DMS79 treated with DMSO at 0.1 percent for 48 hours (cell line): ENCODE results near the gene EVA1B.

Experiments
- DNase-seq: peaks from one replicate; lab custom pipeline; 2025; lab: John Stamatoyannopoulos, UW

The EVA1B gene

DNA sequence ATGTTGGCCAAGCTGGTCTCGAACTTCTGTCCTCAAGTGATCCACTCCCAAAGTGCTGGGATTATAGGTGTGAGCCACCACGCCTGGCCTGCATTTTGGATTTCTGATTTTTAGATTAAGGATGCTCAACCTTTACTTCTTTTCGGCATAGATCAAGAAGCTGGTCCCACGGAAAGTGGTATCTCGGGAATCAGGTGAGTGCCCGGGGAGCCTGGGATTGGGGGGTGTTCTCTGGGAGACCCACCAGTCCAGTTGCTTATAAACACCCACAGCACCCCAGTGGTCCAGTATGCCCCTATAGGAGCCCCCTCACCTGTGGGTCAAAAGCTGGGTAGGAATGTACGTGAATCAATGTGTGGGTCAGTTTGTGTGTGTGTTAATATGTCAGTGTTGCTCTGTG is 14.0 kb downstream of the EVA1B start:
- no peak for DNase-seq

DNA sequence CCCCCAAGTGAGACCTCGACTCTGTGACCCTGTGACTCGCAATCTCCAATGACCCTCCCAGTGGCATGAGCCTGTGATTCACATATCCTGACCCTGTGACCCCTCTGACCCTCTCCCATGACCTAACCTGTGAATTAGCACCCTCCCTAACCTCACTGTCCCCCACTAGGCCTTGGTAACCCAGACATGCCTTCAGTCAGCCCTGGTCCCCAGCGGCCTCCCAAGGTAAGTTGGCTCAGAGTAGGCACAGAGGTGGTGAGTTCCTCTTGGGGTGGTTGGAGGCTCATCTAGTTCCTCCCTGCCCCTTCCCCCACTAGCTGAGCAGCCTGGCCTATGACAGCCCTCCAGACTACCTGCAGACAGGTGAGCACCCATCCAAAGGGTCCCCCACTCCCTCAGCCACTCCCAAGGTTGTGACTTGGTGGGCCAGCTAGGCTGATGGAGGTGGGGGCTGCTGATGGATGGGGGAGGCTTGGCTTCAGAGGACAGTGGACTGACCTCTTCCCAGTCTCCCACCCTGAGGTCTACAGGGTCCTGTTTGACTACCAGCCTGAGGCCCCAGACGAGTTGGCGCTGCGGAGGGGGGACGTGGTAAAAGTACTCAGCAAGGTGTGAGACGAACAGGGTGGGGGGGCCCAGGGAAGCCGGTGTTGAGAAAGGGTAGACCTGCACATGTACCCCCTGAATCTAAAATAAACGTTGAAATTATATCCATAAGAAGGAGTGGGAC is 15.7 kb downstream of the EVA1B start:
- no peak for DNase-seq

DNA sequence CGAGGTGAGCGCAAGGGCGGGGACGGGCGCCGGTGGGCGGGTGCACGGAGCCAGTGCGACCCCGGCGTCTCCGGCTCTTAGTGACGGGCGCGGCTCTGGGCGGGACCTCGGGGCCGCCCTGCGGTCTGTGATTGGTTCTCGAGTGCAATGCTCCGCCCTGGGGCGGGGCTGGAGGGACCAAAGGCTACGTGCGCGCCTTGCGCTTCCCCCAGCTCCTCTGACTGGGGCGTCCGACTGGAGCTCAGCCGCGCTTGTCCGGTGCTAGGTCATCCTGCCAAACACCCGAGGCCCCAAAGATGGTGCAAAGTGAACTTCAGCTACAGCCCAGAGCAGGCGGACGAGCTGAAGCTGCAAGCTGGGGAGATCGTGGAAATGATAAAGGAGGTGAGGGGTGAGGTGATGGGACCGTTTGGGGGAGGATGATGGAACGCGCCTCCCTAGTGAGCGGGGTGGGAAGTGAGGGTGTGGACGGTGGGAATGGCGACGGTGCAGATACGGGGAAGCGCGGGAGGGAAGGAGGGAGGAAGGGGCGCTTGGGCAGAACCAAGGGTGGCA is 16.5 kb downstream of the EVA1B start:
- DNase-seq, result peak; percentile 92

- peak; percentile 68 for DNase-seq
Observed at GRCh38 chr1:36306210-36306901, 17.1 kb downstream of the EVA1B start, which contains the start of gene SH3D21. Gene SH3D21, plus strand, starts transcription at chr1:36306368. Its CDS starts 53 bp downstream, at chr1:36306421.

DNA sequence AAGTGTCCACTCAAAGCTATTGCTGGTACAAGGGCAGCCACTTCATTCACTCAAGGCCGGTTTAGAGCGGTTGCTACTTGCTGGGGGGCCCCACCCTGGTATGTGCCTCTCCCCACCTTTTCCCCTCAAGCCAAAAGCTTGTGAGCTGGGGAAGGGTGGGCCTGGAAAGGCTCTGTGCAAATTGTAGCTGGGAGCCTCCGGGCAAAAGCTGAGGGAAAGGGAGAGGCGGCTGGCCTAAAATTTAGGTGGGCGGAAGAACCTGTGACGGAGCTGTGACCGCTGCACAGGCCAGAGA is 17.6 kb downstream of the EVA1B start:
- no peak for DNase-seq

- DNase-seq, result no peak
Observed at GRCh38 chr1:36304970-36305914, 18.2 kb downstream of the EVA1B start.

DNA sequence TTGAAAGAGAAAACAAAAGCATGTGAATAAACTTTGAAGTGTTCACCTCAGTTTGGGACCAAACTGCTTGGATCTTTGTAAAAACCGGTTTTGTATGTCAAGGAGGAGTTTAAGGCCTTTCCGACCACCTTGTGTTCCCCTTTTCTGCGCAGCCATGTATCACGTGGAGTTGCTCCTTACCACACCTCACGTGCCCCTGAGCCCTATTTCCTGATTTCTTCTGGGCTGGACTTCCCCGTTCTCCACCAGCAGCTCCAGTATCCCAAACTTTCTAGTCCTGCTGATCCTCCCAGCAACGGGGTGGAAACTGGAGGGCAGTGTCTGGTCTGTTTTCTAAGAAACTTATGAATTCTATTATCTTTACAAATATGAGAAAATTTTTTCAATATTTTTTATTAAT is 18.9 kb downstream of the EVA1B start:
- no peak for DNase-seq

DNA sequence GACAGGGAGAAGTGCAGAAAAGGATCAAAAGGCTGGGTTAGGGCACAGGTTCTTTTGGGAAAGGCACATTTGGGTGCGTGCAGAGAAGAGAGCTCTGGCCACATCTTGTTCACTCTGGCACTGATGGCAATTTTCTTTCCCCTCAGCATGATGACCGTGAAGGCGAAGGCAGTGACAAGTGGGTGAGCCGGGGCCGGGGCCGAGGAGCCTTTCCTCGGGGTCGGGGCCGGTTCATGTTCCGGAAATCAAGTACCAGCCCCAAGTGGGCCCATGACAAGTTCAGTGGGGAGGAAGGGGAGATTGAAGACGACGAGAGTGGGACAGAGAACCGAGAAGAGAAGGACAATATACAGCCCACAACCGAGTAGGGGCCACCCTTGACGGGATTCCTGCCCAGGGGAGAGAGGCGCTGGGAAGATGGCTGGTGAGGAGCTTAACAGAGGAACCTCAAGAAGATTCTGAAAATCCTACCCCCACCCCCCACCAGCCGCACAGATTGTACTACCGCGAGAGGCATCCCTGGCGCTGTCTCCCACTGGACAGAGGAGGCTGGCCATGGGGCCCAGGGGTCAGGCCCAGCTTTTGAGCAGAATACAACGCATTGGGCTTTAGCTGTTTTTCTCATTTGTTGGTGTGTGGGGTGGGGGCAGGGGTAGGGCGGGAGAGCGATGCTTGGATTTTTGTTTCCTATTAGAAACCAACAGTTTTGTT is 19.6 kb downstream of the EVA1B start:
- DNase-seq, result no peak

DNA sequence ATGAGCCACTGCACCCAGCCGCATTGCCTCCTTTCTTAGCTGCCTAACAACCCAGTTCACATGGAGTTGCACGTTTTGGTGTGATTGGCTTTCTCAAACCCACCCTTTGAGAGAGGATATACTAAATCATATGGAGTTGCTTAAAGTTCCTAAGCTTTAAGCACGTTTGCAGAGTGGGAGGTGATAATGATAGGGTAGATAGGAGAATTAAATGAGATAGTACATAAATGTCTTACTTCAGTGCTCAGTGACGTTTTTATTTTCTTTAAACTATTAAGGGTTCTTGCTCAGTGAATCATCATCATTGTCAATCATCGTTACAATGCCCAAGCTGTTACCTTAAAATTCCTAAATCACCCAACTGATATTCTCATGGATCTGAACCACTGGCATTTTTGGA is 20.2 kb downstream of the EVA1B start:
- no peak for DNase-seq

GRCh38 chr1:36301220-36301619 is 22.2 kb downstream of the EVA1B start:
- DNase-seq, result no peak

DNA sequence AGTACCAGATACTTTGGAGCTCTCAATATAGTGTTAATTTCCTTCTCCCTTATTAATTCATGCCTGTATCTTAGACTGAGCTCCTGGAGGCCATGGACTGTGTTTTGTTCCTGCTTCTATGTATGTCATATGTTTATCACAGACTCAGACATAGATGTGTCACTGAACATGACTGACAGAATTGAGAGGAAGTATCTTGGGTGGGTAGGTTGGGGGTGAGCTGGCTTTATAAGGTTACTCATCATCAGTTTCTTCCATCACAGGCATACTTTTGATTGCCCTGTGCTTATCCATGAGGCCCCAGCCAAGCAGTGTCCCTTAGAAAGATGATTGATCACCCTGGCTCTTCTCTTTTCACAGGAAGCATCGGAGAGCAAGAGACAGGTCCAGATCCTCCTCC is 22.9 kb downstream of the EVA1B start:
- no peak for DNase-seq

- DNase-seq, result no peak
Observed at GRCh38 chr1:36298640-36299039, 24.8 kb downstream of the EVA1B start.

DNA sequence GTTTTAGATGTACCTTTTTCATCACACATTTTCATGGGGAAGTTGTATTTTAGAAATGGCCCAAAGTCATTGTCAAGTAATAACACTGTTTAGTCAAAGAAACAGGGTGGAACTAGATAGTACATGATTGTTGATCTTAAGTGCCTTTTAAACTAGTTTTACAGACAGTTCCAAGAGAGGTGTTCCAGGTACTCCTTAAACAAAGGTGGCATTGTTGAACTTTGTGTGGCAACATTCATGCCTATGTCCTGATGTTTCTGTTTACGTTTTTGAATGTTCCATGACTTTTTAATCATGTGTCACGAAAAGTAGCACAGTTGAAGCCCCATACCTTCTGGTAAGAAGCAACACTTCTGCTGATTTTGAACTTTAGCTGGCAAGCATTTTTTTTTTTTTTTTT is 26.4 kb downstream of the EVA1B start:
- DNase-seq, result no peak

DNA sequence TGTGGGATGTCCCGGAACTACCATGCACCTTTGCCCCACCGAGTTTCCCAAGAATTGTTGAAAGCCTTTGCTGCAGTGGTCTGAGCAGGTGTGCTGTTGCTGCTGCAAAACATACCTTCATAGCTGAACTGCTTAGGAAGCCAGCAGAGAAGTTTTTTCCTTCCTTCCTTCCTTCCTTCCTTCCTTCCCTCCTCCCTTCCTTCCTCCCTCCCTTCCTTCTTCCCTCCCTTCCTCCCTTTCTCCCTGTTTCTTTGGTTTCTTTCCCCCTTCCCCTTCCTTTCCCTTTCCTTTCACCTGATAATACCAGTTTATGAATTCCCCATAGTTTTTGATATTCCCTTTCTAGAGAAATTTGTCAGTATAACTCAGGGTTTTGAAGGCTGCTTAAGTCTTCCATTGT is 28.1 kb downstream of the EVA1B start:
- DNase-seq, result no peak

DNA sequence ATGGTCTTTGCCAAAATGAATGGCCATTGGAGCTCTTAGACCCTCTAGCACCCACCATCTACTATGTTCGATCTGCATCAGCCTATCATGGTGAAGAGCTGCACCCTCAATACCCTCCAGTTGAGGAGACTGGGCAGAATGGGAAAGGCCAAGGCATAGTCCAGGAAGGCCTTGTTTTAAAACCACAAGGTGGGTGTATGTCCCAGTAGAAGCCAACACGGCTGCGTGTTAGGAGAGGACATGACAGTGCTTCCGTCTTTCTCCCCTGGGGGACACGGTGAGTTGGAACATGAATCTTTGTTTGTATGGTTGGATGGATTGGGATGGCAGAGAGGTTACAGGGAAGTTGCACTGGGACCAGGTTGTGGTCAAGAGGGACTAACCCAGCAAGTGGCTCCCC is 35.9 kb downstream of the EVA1B start:
- DNase-seq, result no peak

DNA sequence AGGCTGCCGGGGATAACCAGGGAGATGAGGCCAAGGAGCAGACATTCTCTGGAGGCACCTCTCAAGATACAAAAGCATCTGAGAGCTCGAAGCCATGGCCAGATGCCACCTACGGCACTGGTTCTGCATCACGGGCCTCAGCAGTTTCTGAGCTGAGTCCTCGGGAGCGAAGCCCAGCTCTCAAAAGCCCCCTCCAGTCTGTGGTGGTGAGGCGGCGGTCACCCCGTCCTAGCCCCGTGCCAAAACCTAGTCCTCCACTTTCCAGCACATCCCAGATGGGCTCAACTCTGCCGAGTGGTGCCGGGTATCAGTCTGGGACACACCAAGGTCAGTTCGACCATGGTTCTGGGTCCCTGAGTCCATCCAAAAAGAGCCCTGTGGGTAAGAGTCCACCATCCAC is 36.6 kb downstream of the EVA1B start:
- no peak for DNase-seq

GRCh38 chr1:36285443-36286101 is 37.9 kb downstream of the EVA1B start:
- DNase-seq, result peak; percentile 64

DNA sequence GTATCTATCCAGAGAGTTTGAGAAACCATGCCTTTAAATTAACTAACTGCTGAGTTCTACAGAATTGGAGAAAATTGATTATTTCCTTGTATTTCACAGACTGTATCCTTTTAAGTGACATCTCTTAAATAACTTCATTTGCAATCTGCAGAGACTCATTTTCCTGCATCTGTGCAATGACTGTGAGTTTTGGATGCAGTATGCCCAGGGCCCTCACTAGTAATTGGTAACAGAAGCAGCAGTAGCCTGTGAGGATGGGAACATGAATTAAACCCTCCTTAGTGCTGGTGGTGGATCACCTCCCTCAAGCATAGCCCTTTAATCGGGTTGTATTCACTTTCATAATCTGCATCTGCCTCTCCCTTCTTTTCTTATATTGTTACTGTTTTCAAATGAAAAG is 38.9 kb downstream of the EVA1B start:
- DNase-seq, result no peak

DNA sequence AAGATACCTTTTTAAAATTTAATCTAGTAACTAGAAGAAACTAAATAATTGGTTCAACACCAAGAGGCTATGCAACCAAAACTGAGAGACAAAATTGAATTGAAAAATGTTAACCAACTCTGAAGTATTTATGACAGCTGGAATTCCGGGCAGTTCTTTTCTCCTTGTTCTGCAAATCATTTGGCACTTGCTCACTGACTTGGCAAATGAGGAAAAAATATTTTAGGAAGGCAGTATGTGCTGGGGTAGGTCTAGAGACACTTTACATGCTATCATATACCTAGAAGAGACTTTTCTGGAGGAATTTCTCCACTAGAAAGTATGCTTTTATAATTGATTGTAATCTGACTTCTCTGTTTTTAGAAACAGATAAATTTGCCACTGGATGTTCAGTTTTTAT is 39.4 kb downstream of the EVA1B start:
- DNase-seq, result no peak

DNA sequence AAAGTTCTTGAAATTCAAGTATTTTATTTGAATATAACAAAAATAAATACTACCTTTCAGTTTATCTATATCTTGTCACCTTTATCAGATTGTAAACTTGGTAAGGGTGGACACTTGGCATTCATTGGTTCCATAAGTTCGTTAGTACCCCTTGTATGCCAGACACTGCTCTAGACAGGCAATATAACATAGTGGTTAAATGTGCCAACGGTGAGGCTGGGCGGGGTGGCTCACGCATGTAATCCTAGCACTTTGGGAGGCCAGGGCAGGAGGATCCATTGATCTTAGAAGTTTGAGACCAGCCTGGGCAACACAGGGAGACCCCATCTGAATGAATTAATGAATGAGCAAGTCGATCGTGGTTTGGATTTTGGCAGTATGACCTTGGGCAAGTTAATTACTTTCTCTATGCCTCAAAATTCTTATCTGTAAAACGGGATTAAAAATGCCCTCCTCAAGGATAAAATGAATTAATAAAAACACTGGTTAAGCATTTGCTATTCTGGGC is 43.6 kb downstream of the EVA1B start:
- no peak for DNase-seq
